ENCODE results near the gene CMSS1. TPM values are rescaled to one million over a fixed set of nuclear protein-coding genes. Genes with fewer than 3 reads are reported as not detected.
A peak's percentile ranks its signal among the peaks of the same experiment; 100 is the strongest.

Gene CMSS1
- total RNA-seq, 1 experiment from 2014 or later, result 70.6 TPM

DNA sequence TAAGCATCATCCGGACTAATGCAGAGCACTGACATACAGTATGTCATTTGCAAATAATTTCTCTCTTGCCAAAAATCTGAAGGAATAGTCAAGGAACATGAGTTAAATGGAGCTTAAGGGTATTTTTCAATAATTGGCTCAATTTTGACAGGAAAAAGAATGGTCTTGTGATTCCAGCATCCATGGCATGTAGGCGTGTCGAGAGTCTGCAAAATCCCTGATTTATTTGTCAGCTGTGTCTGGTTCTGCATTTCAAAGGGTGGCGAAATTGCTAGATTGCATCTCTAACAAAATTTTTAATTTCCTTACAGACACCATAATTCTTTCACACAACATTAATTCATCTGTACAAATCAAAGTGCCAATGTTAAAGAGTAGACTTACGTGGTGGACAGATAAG lies 377.7 kb downstream of the CMSS1 start:
- Mint-ChIP-seq H3K27me3 (ENCODE audit: low read depth) (peaks cover 2% of the 10 kb centered on the region; the same call in 1 of the 2 replicates), H3K9me3 (peaks cover 10% of the 10 kb centered on the region), H3K4me1 (peaks cover 7% of the 10 kb centered on the region), H3K36me3 (peaks cover 3% of the 10 kb centered on the region), H3K27ac (no peak overlapping the region), H3K4me3 (no peak overlapping the region)
- no peak for TF ChIP-seq TP53 (CRISPR knock-in tag; IDR thresholded peaks at IDR 0.05)
- TF ChIP-seq, protein P1, sequence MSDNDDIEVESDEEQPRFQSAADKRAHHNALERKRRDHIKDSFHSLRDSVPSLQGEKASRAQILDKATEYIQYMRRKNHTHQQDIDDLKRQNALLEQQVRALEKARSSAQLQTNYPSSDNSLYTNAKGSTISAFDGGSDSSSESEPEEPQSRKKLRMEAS (CRISPR knock-in tag; IDR thresholded peaks at IDR 0.05), result no peak
- ATAC-seq (no peak), DNase-seq (ENCODE audit: low spot score) (no peak)
- ChIA-PET POLR2A (no interaction called here), CTCF (interaction anchor here (1.0 kb wide), 1 partner anchor 9 kb away, joined by 3 read pairs; no protein-coding TSS in a partner anchor)

DNA sequence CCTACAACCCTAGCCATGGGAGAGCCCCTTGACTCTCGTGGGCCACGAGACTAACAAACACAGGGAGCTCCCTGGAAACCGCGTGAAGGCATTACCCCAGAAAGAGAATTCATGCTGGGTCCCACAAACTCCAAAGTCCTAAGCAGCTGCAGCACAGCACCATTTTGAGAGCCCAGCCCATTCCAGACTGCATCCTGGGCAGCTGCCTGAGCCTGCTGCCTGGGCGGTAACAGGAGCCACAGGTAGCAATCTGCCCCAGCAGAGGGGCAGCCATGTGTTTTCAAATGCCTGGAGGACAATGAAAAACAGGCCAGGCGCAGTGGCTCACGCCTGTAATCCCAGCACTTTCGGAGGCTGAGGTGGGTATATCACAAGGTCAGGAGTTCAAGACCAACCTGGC lies 380.2 kb downstream of the CMSS1 start:
- peaks cover 7% of the 10 kb centered on the region for H3K4me1 Mint-ChIP-seq
- H3K36me3 Mint-ChIP-seq, result peaks cover 3% of the 10 kb centered on the region
- CTCF ChIA-PET, result interaction anchor here (1.1 kb wide), 1 partner anchor 12 kb away, joined by 3 read pairs; no protein-coding TSS in a partner anchor
- no peak overlapping the region for H3K4me3 Mint-ChIP-seq
- peak; percentile 73 for ATAC-seq
- POLR2A ChIA-PET, result interaction anchor here (0.6 kb wide), 1 partner anchor 511 kb away, joined by 8 read pairs; no protein-coding TSS in a partner anchor
- peaks cover 7% of the 10 kb centered on the region for H3K9me3 Mint-ChIP-seq
- DNase-seq (ENCODE audit: low spot score), result no peak
- no peak overlapping the region for H3K27ac Mint-ChIP-seq
- TF ChIP-seq NFE2L1 (CRISPR knock-in tag; IDR thresholded peaks at IDR 0.05) (no peak), ZNF121 (CRISPR knock-in tag; IDR thresholded peaks at IDR 0.05) (no peak), MYBL2 (CRISPR knock-in tag; IDR thresholded peaks at IDR 0.05) (no peak), JAZF1 (CRISPR knock-in tag; IDR thresholded peaks at IDR 0.05) (no peak), ZNF671 (CRISPR knock-in tag; IDR thresholded peaks at IDR 0.05) (no peak), ZNF232 (CRISPR knock-in tag; IDR thresholded peaks at IDR 0.05) (no peak), TCF7 (CRISPR knock-in tag; IDR thresholded peaks at IDR 0.05; ENCODE audit: low read depth) (no peak), SOX15 (CRISPR knock-in tag; IDR thresholded peaks at IDR 0.05) (no peak), ZNF263 (CRISPR knock-in tag; IDR thresholded peaks at IDR 0.05; ENCODE audit: low read depth) (no peak), ESRRA (CRISPR knock-in tag; IDR thresholded peaks at IDR 0.05; ENCODE audit: borderline replicate concordance) (no peak), TEAD4 (CRISPR knock-in tag; IDR thresholded peaks at IDR 0.05) (no peak), GABPB1 (CRISPR knock-in tag; IDR thresholded peaks at IDR 0.05) (no peak), ZNF416 (CRISPR knock-in tag; IDR thresholded peaks at IDR 0.05) (no peak), SP1 (CRISPR knock-in tag; conservative IDR thresholded peaks at IDR 0.05) (no peak), FOXJ3 (CRISPR knock-in tag; IDR thresholded peaks at IDR 0.05; ENCODE audit: borderline replicate concordance) (no peak)
- TF ChIP-seq, protein P2, sequence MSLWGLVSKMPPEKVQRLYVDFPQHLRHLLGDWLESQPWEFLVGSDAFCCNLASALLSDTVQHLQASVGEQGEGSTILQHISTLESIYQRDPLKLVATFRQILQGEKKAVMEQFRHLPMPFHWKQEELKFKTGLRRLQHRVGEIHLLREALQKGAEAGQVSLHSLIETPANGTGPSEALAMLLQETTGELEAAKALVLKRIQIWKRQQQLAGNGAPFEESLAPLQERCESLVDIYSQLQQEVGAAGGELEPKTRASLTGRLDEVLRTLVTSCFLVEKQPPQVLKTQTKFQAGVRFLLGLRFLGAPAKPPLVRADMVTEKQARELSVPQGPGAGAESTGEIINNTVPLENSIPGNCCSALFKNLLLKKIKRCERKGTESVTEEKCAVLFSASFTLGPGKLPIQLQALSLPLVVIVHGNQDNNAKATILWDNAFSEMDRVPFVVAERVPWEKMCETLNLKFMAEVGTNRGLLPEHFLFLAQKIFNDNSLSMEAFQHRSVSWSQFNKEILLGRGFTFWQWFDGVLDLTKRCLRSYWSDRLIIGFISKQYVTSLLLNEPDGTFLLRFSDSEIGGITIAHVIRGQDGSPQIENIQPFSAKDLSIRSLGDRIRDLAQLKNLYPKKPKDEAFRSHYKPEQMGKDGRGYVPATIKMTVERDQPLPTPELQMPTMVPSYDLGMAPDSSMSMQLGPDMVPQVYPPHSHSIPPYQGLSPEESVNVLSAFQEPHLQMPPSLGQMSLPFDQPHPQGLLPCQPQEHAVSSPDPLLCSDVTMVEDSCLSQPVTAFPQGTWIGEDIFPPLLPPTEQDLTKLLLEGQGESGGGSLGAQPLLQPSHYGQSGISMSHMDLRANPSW (CRISPR knock-in tag; conservative IDR thresholded peaks at IDR 0.05; ENCODE audit: low read depth), result no peak
- TF ChIP-seq, protein P3, sequence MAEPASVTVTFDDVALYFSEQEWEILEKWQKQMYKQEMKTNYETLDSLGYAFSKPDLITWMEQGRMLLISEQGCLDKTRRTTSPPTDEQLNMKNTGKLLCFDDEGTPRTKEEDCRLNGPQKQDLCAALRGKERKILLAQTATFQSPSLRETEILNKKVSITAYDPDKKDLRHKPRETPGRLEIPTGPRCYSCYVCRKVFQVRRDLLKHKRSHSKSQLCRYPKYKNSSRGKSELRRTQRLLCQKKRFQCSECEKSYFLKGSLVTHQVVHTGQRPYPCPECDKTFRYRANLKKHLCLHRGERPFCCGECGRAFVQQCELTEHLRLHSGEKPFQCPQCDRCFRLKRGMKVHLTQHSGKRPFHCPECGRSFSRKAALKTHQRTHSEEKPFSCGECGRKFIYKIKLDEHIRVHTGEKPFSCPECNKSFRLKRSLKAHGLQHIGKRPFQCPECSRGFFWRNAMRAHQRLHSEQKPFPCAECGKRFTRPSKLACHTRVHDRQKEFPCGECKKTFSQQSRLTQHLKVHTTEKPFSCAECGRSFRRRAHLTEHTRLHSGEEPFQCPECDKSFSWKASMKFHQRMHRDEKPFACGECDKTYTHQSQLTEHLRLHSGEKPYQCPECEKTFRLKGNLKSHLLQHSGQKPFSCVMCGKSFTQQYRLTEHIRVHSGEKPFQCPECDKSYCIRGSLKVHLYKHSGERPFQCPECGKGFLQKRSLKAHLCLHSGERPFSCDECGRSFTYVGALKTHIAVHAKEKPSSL (CRISPR knock-in tag; conservative IDR thresholded peaks at IDR 0.05), result no peak
- no peaks in the 10 kb centered on the region for H3K27me3 Mint-ChIP-seq (ENCODE audit: low read depth)

DNA sequence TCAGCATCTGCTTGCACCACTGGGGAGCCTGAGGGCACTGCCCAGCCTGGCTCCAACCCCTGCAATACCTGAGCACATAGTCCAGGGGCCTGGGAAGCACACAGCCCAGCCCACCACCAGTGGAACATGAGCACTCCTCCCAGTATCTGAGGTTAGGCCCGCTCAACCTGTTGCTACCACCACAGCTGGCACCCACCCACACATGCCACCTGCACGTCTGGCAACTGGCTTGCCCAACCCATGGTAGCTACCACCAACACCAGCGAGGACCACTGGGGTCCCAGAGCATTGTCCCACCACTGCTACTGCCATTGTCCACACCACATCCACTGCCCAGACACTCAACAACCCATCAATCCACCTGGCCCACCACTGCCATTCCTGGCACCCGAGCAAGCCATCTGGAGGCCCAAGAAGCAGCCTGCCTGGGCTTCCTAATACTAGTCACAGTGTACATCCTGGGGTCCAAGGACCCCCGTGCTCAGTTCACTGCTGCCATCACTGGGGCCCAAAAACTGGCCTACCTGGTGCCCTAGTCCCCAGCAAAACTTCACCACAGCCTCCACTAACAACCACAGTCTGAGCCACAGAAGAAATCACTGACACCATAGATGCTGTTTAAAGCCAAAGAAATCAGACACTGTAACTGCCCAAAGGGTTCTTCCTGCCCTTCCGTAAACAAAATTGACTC lies 381.1 kb downstream of the CMSS1 start:
- Mint-ChIP-seq H3K4me3 (no peak overlapping the region), H3K36me3 (peaks cover 7% of the 10 kb centered on the region), H3K27me3 (ENCODE audit: low read depth) (no peaks in the 10 kb centered on the region), H3K9me3 (peaks cover 7% of the 10 kb centered on the region), H3K27ac (no peak overlapping the region), H3K4me1 (peaks cover 7% of the 10 kb centered on the region)
- CTCF ChIA-PET, result no interaction called here
- ATAC-seq, result no peak
- DNase-seq (ENCODE audit: low spot score), result no peak
- POLR2A ChIA-PET, result no interaction called here
- no peak for TF ChIP-seq ZNF423 (CRISPR knock-in tag; IDR thresholded peaks at IDR 0.05)
- no peak for TF ChIP-seq TEAD4 (CRISPR knock-in tag; IDR thresholded peaks at IDR 0.05)
- TF ChIP-seq, protein P4, sequence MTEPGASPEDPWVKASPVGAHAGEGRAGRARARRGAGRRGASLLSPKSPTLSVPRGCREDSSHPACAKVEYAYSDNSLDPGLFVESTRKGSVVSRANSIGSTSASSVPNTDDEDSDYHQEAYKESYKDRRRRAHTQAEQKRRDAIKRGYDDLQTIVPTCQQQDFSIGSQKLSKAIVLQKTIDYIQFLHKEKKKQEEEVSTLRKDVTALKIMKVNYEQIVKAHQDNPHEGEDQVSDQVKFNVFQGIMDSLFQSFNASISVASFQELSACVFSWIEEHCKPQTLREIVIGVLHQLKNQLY (CRISPR knock-in tag; IDR thresholded peaks at IDR 0.05), result no peak
- TF ChIP-seq ZNF671 (CRISPR knock-in tag; IDR thresholded peaks at IDR 0.05), result no peak
- TF ChIP-seq SMAD3 (CRISPR knock-in tag; IDR thresholded peaks at IDR 0.05; ENCODE audit: borderline replicate concordance), result no peak
- no peak for TF ChIP-seq ZNF317 (CRISPR knock-in tag; IDR thresholded peaks at IDR 0.05; ENCODE audit: borderline replicate concordance, low read depth)
- TF ChIP-seq, protein P5, sequence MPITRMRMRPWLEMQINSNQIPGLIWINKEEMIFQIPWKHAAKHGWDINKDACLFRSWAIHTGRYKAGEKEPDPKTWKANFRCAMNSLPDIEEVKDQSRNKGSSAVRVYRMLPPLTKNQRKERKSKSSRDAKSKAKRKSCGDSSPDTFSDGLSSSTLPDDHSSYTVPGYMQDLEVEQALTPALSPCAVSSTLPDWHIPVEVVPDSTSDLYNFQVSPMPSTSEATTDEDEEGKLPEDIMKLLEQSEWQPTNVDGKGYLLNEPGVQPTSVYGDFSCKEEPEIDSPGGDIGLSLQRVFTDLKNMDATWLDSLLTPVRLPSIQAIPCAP (CRISPR knock-in tag; IDR thresholded peaks at IDR 0.05), result no peak
- TF ChIP-seq FOXK1 (CRISPR knock-in tag; IDR thresholded peaks at IDR 0.05), result no peak
- TF ChIP-seq, protein P6, sequence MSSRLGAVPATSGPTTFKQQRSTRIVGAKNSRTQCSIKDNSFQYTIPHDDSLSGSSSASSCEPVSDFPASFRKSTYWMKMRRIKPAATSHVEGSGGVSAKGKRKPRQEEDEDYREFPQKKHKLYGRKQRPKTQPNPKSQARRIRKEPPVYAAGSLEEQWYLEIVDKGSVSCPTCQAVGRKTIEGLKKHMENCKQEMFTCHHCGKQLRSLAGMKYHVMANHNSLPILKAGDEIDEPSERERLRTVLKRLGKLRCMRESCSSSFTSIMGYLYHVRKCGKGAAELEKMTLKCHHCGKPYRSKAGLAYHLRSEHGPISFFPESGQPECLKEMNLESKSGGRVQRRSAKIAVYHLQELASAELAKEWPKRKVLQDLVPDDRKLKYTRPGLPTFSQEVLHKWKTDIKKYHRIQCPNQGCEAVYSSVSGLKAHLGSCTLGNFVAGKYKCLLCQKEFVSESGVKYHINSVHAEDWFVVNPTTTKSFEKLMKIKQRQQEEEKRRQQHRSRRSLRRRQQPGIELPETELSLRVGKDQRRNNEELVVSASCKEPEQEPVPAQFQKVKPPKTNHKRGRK (CRISPR knock-in tag; IDR thresholded peaks at IDR 0.05; ENCODE audit: borderline replicate concordance), result no peak
- TF ChIP-seq TP53 (CRISPR knock-in tag; IDR thresholded peaks at IDR 0.05), result no peak
